T-helper 1 cell treated with Interleukin-12 subunit alpha and Interleukin-12 subunit beta and Interleukin-4 antibody, amounts not matched to agents 30 ng/mL and 1 ng/mL, for 36 hours (primary cell): Measurements from ENCODE around the gene CCDC17. TPM values are rescaled to one million over a fixed set of nuclear protein-coding genes. Genes with fewer than 3 reads are reported as not detected.

ENCODE experiments used
- intact Hi-C: fragments of 100-400 bp; cut with micrococcal nuclease; formaldehyde crosslinking; loops from one replicate; pipeline ENCODE4 v1.15.1; 2024
- total RNA-seq: library from RNA; stranded (reverse); gene quantifications from 2 replicates; pipeline ENCODE4 v1.2.3, GENCODE V29; 2022

CCDC17 gene
- total RNA-seq = 4.7 and 5.3 TPM in 2 replicates

DNA sequence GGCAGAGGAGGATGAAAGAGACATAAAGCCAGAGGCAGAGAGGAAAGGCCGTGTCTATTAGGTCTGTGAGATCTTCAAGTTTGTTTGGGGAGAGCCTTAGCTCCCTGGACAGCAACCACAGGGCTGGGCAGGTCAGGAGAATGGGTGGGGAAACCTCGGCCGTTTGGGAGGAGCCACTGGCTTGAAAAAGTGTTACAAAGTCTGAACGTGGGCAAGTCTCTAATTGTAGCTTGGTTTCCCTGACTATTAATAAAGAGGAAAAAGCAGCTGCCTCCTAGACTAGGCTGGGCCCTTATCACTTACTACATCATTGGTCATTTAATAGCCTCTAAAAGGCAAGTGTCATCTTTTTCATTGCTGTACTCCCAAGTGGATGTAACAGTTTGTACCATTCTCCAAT, at the start of gene CCDC17:
Gene CCDC17, minus strand, starts transcription at position 83 of the 400 bp plus-strand sequence. CDS start 145 bp downstream, outside the sequence.
- intact Hi-C loops = no loop called here

DNA sequence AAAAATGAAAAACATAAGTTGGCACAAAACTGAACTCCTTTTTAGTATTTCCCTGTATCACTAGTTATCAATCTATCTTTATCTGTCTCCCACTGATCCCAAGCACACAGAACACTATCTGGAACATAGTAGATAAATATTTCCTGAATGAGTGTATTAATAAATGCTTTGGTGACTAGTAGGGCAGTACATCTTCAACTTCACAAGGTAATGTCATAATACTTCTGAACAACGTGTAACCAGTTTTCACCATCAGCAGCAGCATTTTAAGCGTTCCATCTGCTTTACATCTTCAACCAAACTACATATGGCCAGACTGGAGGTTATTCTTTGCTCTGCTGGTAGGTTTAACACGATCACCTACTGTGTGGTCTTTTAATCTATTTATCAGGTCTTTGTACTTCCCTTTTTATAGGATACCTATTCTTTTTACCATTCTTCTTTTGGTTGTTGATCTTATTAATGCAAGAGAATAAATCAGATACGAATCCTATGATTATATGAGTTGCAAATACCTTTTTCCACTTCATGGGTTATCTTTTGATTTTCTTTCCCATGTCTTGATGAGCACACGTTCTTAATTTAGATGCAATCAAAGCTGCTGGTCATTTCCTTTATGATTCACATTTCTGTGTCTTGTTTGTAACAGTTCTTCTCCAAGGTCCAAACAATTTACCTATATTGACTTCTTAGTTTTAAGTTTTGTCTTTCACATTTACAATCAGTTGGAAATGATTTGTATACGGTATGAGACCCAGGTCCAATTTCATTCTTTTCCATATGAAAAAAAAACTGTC, 46.2 kb upstream of the CCDC17 start:
- intact Hi-C loops = no loop called here

DNA sequence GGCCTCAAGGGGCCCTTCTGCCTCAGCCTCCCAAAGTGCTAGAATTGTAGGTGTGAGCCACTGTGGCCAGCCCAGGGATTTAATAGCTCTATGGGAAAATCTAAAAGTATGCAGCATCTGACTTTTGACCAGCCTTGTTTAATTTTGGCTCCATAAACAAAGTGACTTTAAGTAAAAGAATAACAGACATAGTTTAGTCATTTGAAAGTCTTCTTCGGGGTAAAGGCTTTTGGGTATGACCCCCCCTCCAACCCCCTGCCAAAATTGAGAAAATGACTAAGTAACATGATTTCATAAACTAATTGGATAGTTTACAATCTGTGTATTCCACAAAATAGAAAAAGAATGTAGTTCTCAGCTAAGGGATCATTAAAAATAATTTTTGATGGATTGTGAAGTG, 45.5 kb upstream of the CCDC17 start:
- intact Hi-C loops = no loop called here

GRCh38 chr1:45668526-45668925, 44.7 kb upstream of the CCDC17 start:
- intact Hi-C loops = no loop called here

DNA sequence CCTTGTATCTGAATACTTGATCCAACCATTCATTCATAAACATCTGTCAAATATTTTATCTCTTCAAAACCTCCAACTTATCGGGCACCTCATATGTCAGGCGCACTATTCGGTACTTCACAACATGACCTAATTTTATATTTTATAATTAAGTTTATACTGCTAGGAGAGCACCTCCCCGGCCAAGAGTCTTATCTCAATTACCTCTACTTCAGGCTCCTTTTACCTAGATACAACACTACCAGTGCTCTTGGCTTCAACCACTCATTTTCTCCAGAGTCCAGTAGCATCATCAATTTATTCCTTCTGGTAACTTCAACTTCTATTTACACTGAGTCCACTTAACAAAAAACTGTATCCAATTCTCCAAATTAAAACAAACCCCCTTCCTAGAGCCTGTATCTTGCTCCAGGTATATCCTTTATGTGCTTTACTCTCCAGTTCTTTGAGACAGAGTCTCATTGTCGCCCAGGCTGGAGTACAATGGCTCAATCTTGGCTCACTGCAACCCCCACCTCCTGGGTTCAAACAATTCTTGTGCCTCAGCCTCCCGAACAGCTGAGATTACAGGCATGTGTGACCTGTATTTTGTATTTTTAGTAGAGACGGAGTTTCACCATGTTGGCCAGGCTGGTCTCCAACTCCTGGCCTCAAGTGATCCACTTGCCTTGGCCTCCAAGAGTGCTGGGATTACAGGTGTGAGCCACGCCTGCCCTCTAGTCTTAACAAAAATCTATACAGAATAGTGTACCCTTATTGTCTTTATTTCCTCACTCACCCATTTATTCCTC, 43.7 kb upstream of the CCDC17 start:
- intact Hi-C loops = no loop called here

DNA sequence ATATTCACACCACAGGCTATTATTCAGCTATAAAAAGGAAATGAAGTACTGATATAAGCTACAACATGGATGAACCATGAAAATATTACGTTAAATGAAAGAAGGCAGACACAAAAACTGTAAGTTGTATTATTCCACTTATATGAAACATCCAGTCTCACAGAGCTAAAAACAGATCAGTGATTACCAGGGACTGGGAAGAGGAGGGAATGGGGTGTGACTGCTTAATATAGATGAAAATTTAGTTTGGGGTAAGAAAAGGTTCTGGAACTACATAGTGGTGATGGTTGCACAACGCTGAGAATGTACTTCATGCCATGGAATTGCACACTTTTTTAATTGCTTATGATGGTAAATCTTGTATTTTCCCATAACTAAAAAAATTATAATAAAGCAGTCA, 43.0 kb upstream of the CCDC17 start:
- intact Hi-C loops = no loop called here

- intact Hi-C loops = no loop called here
Observed at GRCh38 chr1:45660336-45660735, 36.5 kb upstream of the CCDC17 start.

GRCh38 chr1:45659222-45659621, 35.4 kb upstream of the CCDC17 start:
- intact Hi-C loops = no loop called here

GRCh38 chr1:45658171-45658570, 34.3 kb upstream of the CCDC17 start:
- intact Hi-C loops = no loop called here

DNA sequence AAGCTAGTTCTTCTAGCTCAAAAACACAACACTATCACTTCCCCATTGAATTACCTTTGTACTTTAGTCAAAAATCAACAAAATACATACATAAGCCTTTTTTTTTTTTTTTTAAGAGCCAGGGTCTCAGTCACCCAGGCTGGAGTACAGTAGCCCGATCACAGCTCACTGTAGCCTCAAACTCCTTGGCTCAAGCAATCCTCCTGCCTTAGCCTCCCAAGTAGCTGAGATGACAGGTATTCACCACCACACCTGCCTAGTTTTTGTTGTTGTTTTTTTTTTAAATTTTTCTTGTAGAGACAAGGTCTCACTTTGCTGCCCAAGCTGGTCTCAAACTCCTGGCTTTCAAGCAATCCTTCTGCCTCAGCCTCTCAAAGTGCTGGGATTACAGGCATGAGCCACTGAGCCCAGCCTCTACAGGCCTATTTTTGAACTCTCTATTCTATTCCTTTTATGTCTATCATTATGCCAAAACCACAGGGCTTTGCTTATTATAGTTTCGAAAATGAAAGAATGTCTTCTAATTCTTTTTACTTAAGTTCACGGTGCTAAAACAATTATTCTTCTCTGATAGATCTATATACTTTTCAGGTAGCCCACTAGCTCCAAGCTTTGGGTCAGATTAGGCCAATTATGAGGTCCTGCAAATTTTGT, 32.8 kb upstream of the CCDC17 start:
- intact Hi-C loops = no loop called here

DNA sequence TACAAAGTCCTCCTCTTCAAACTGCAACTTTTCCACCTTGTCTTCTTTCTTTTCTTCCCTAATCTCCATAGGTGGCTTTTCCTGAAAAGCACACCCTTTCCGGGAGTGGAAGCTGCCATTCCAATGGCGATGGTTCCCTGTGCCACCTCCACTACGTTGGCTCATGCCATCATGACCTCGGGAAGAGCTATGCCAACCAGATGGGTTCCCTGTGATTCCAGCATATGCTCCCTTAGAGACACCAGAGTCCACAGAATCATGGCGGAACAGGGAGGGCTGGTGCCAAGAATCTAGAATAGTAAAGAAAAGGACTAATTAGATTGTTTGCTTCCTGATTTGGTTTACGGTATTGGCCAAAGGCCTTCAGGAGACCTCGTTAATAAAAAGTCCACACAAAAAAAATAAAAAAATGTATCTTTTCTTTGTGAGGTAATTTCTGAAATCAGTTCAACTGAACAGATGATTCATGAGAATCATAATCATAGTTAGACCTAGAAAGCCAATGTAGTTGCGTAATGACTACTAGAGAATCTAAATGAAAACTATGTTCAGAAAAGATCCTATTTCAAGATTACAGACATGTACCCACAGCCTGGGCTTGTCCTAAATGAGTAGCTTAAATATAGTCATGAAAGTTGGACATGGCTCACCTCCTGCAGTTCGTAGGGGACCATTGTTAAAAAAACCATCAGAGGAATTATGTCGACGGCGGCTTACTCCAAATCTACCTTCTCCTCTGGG, 30.9 kb upstream of the CCDC17 start:
- intact Hi-C loops = no loop called here

- intact Hi-C loops = no loop called here
Observed at GRCh38 chr1:45647248-45648021, 23.6 kb upstream of the CCDC17 start.

DNA sequence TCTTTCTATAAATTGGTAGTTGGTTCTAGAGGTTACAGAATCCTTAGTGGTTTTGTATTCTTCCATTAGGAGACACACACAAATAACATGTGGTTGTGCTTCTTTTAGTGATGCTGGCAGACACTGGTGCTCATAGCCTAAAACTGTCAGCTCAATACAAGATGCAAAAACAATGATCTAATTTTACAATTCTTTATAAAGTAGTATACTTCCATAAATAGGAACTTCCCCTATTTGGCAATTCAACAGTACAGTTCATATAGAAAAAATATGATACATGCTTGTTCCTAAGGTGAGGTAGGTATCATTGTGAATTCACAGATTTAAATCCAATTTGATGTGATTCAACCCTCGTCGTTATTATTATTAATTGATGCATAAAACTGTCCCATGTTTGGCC, 20.8 kb upstream of the CCDC17 start:
- intact Hi-C loops = loop anchor here (2.0 kb wide), 1 partner anchor 198 kb away; no protein-coding TSS in a partner anchor

DNA sequence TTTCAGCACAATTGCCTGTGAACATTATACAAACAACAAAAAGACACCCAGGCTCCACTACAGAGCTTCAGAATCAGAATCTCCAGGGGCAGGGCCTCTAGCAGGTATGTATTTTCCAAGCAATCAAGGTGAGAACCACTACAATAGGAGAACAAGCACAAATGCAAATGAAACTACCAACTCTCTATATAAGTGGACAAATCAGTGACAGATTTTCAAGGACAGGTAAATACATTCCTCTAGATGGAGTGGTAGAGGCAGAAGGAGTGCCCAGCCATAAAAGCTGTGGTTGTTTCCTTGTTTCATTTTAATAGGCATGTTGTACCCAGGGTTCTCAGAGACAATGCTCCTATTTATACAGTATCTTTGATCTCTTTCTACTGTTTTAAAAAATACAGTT, 20.1 kb upstream of the CCDC17 start:
- intact Hi-C loops = loop anchor here (2.0 kb wide), 1 partner anchor 199 kb away; no protein-coding TSS in a partner anchor

GRCh38 chr1:45643321-45643720, 19.5 kb upstream of the CCDC17 start:
- intact Hi-C loops = no loop called here

GRCh38 chr1:45640293-45640692, 16.4 kb upstream of the CCDC17 start:
- intact Hi-C loops = no loop called here

GRCh38 chr1:45635211-45635610, 11.4 kb upstream of the CCDC17 start:
- intact Hi-C loops = no loop called here

- intact Hi-C loops = no loop called here
Observed at GRCh38 chr1:45630429-45630828, 6.6 kb upstream of the CCDC17 start.

GRCh38 chr1:45629035-45629434, 5.2 kb upstream of the CCDC17 start:
- intact Hi-C loops = no loop called here
